ENCODE data around the gene THSD7B.

DNA sequence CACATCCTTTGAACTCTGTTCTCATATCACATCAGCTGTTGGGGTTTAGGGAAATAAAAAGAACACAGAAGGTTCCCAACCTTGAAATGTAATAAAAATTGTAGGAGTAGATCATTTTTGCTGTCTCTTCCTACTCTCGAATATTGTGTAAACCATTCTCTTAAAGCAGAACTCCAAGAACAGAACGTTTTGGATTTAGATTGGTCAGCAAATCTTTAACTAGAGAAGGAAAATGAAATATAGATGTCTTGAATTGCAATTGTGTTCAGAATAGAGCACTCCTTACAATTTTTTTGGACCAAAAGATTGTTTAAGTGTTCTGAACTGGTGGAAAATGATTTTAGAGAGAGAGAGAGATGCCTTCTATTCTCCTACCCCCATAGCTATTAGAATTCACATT, 23.9 kb upstream of the THSD7B start:
- TF ChIP-seq, protein P1, sequence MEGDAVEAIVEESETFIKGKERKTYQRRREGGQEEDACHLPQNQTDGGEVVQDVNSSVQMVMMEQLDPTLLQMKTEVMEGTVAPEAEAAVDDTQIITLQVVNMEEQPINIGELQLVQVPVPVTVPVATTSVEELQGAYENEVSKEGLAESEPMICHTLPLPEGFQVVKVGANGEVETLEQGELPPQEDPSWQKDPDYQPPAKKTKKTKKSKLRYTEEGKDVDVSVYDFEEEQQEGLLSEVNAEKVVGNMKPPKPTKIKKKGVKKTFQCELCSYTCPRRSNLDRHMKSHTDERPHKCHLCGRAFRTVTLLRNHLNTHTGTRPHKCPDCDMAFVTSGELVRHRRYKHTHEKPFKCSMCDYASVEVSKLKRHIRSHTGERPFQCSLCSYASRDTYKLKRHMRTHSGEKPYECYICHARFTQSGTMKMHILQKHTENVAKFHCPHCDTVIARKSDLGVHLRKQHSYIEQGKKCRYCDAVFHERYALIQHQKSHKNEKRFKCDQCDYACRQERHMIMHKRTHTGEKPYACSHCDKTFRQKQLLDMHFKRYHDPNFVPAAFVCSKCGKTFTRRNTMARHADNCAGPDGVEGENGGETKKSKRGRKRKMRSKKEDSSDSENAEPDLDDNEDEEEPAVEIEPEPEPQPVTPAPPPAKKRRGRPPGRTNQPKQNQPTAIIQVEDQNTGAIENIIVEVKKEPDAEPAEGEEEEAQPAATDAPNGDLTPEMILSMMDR (conservative IDR thresholded peaks at IDR 0.05; ENCODE audit: low read length): no peak
- TF ChIP-seq EZH2phosphoT487 (IDR thresholded peaks at IDR 0.05; ENCODE audit: borderline replicate concordance): no peak

Data from Loucy (cell line).